Adrenal gland (tissue), 12 donors: ENCODE measurements around the gene ERF. TPM values are rescaled to one million over a fixed set of nuclear protein-coding genes. Genes with fewer than 3 reads are reported as not detected.

ENCODE experiments used
- DNase-seq, 7 donors: peaks; one replicate each; pipeline ENCODE4 v3.0.0-alpha.2; 2019 to 2020
- H3K27ac ChIP-seq, 5 donors: fragments of 200-600 bp; sonication (generic) in 4 of 5; 1 replicate in 3 of 5; 2 replicates in 2 of 5; pipeline versions ENCODE4 v1.5.1 to v1.8.0; 2016 to 2020; ENCODE audit warnings: mild to moderate bottlenecking in 1 of 5
- H3K27me3 ChIP-seq: fragments of 200-600 bp; 2 replicates; pipeline ENCODE4 v1.8.0; 2021
- H3K36me3 ChIP-seq, 2 donors: fragments of 200-600 bp; replicated peaks in 1 of 2; 1 replicate in 1 of 2; 2 replicates in 1 of 2; pipeline versions ENCODE4 v1.5.1 to v1.8.0; 2018 to 2022
- H3K4me1 ChIP-seq, 2 donors: fragments of 200-600 bp; replicated peaks in 1 of 2; 1 replicate in 1 of 2; 2 replicates in 1 of 2; pipeline versions ENCODE4 v1.5.1 to v1.8.0; 2018 to 2021
- H3K4me3 ChIP-seq, 4 donors: fragments of 200-600 bp; sonication (generic) in 3 of 4; one replicate each; pipeline ENCODE4 v1.5.1; 2016 to 2018
- H3K9me3 ChIP-seq, 3 donors: fragments of 200-600 bp; sonication (generic) in 1 of 3; replicated peaks in 1 of 3; 1 replicate in 2 of 3; 2 replicates in 1 of 3; pipeline versions ENCODE4 v1.5.1 to v1.8.0; 2016 to 2021
- CTCF ChIP-seq, 6 experiments: fragments of 450-650 bp in 4 of 6; fragments of 200-600 bp in 2 of 6; sonication (generic) in 1 of 6; IDR thresholded peaks; 1 replicate in 5 of 6; 2 replicates in 1 of 6; pipeline versions ENCODE4 v1.5.1 to v1.8.0; 2016 to 2021; ENCODE audit warnings: antibody characterized with exemption in 6 of 6, mild to moderate bottlenecking in 2 of 6, moderate library complexity in 1 of 6
- POLR2A ChIP-seq, 2 donors: fragments of 450-650 bp; IDR thresholded peaks; one replicate each; pipeline ENCODE4 v1.6.1; 2017; ENCODE audit warnings: antibody characterized with exemption in 2 of 2, mild to moderate bottlenecking in 2 of 2, moderate library complexity in 1 of 2
- WGBS, 4 donors: extraction: QIAGEN DNeasy Blood & Tissue Kit in 2 of 4; methylation state at CpG; one replicate each; pipeline versions ENCODE4 v1.1.5 to v1.1.7; 2013 to 2017; 5-methylcytosine and 5-hydroxymethylcytosine counted together
- intact Hi-C, 2 donors: fragments of 100-400 bp; cut with DNase I; formaldehyde crosslinking; loops; one replicate each; pipeline versions ENCODE4 v1.14.1 to v1.15.0; 2022 to 2023
- polyA plus RNA-seq, 3 donors: library from polyadenylated mRNA; stranded (reverse); fragments of 200-250 nt in 2 of 3; fragments of 350-450 nt in 1 of 3; fragmentation: Illumina TruSeq in 1 of 3; extraction: RNeasy Lipid Tissue Mini Kit (QIAGEN cat#74804) in 1 of 3; gene quantifications; one replicate each; pipeline ENCODE4 v1.2.3, GENCODE V29; 2013 to 2014
- total RNA-seq, 9 donors: library from RNA; depleted of rRNA in 4 of 9; stranded (reverse); fragments of >200 nt in 4 of 9; fragments of 120-200 nt in 1 of 9; fragmentation: NEBNext Ultra II Directional in 1 of 9; extraction: Animal tissue kit (Norgen Biotek cat#: 25700) in 1 of 9; gene quantifications; one replicate each; pipeline versions ENCODE4 v1.1.0 to v1.2.4, GENCODE V29; 2013 to 2023
- donor health status: healthy with polysubstance abuse.
- donor health status: Bipolar disorder and iron deficiency.
- donor health status: DM: yes; HTN: yes; CAD: no.
- donor health status: DM: no; HTN: no; CAD: no.
- donor health status: DM: no; HTN: no; CAD: no.
- donor health status: DM: yes; HTN: yes; CAD: no.

Gene ERF
- total and polyA plus RNA-seq, 12 donors = 11.4 to 147 (median 52.4) TPM

- 0 to 5% (median 5%) methylated on average over 8 to 25 of the region's 25 CpGs; no CpG with 5 or more reads in 1 of the 4 donors for WGBS, 4 donors
- H3K4me1 ChIP-seq = peaks cover 65 to 68% of the 10 kb centered on the region in 2 donors
- intact Hi-C loops = no loop called here
These were observed 26.4 kb upstream of the ERF start for GRCh38 chr19:42281146-42281826.

GRCh38 chr19:42280815-42281145 lies 25.9 kb upstream of the ERF start:
- TF ChIP-seq POLR2A (IDR thresholded peaks at IDR 0.05) (no peak), CTCF (IDR thresholded peaks at IDR 0.05) (no peak)
- DNase-seq = peak; percentile 57 to 82 (median 75)
- H3K27me3 ChIP-seq = no peaks in the 10 kb centered on the region
- WGBS, 4 donors = 0 to 1% (median 1%) methylated on average over 11 to 20 of the region's 20 CpGs; no CpG with 5 or more reads in 1 of the 4 donors
- no peaks in the 10 kb centered on the region for H3K9me3 ChIP-seq
- H3K27ac ChIP-seq = peak overlapping the region in 4 of 5 donors; percentile 84 to 100 (median 92)
- H3K36me3 ChIP-seq = no peaks in the 10 kb centered on the region
- H3K4me3 ChIP-seq = peak overlapping the region in 3 of 4 donors; percentile 70 to 81 (median 75)
- intact Hi-C loops = no loop called here
- peaks cover 60 to 63% of the 10 kb centered on the region in 2 donors for H3K4me1 ChIP-seq

More at GRCh38 chr19:42281146-42281826, 26.4 kb upstream of the ERF start:
- Histone ChIP-seq H3K9me3 (no peaks in the 10 kb centered on the region), H3K27ac (peak overlapping the region; percentile 81 to 100 (median 87)), H3K4me3 (peak overlapping the region in 2 of 4 donors; percentile 70 to 75), H3K27me3 (no peaks in the 10 kb centered on the region), H3K36me3 (no peaks in the 10 kb centered on the region)
- TF ChIP-seq POLR2A (IDR thresholded peaks at IDR 0.05) (no peak), CTCF (IDR thresholded peaks at IDR 0.05) (peak in 1 of 6 experiments; percentile 21)
- peak in 6 of 7 donors; percentile 66 to 80 (median 70) for DNase-seq

- Histone ChIP-seq H3K4me1 (peaks cover 54 to 62% of the 10 kb centered on the region in 2 donors), H3K36me3 (peaks cover 0 to 2% of the 10 kb centered on the region in 2 donors), H3K9me3 (no peaks in the 10 kb centered on the region), H3K27me3 (no peaks in the 10 kb centered on the region), H3K27ac (peak overlapping the region; percentile 69 to 100 (median 87)), H3K4me3 (peak overlapping the region; percentile 48 to 81 (median 72))
- intact Hi-C loops = loop anchor here in 1 of 2 donors (2.0 kb wide), 1 partner anchor 29 kb away; no protein-coding TSS in a partner anchor
- peak; percentile 89 to 95 (median 94) for DNase-seq
- 0 to 1% (median 0%) methylated on average over 9 to 89 of the region's 89 CpGs for WGBS, 4 donors
- TF ChIP-seq POLR2A (IDR thresholded peaks at IDR 0.05) (peak; percentile 30 to 32), CTCF (IDR thresholded peaks at IDR 0.05) (peak; percentile 69 to 95 (median 91))
These were observed 25.2 kb upstream of the ERF start for GRCh38 chr19:42279902-42280814.
